Peyer's patch (tissue), 4 donors: ENCODE results near the gene FHOD3. TPM values are rescaled to one million over a fixed set of nuclear protein-coding genes. Genes with fewer than 3 reads are reported as not detected.

Experiments
- DNase-seq, 3 donors: peaks; one replicate each; pipeline ENCODE4 v3.0.0-alpha.2; 2017 to 2019
- H3K27ac ChIP-seq, 4 donors: fragments of 200-600 bp; sonication (generic); one replicate each; pipeline ENCODE4 v1.5.1; 2016 to 2019
- H3K27me3 ChIP-seq, 2 donors: fragments of 200-600 bp; sonication (generic); one replicate each; pipeline ENCODE4 v1.5.1; 2019
- H3K36me3 ChIP-seq, 3 donors: fragments of 200-600 bp; sonication (generic); one replicate each; pipeline ENCODE4 v1.5.1; 2016 to 2019
- H3K4me1 ChIP-seq, 4 donors: fragments of 200-600 bp; sonication (generic); one replicate each; pipeline ENCODE4 v1.5.1; 2016 to 2019
- H3K4me3 ChIP-seq, 4 donors: fragments of 200-600 bp; sonication (generic); 1 replicate in 3 of 4; 2 replicates in 1 of 4; pipeline ENCODE4 v1.5.1; 2016 to 2019; ENCODE audit warnings: mild to moderate bottlenecking in 1 of 4
- H3K9me3 ChIP-seq, 4 donors: fragments of 200-600 bp; sonication (generic); one replicate each; pipeline ENCODE4 v1.5.1; 2016 to 2019; ENCODE audit warnings: mild to moderate bottlenecking in 1 of 4
- CTCF ChIP-seq, 6 experiments: fragments of 450-650 bp in 4 of 6; fragments of 200-600 bp in 2 of 6; sonication (generic) in 1 of 6; IDR thresholded peaks; one replicate each; pipeline ENCODE4 v1.5.1; 2017 to 2019; ENCODE audit warnings: antibody characterized with exemption in 6 of 6, mild to moderate bottlenecking in 3 of 6, moderate library complexity in 1 of 6
- POLR2A ChIP-seq, 2 donors: fragments of 450-650 bp; IDR thresholded peaks; one replicate each; pipeline ENCODE4 v1.5.1; 2017; ENCODE audit warnings: antibody characterized with exemption in 2 of 2, mild to moderate bottlenecking in 2 of 2, moderate library complexity in 2 of 2
- total RNA-seq, 4 donors: library from RNA; depleted of rRNA; stranded (reverse); fragments of >200 nt; gene quantifications; one replicate each; pipeline ENCODE4 v1.1.0, GENCODE V29; 2016

FHOD3 gene
- total RNA-seq, 4 donors from 2014 or later, result 0.53 to 10.7 (median 4.6) TPM

GRCh38 chr18:36724169-36724568 lies 426.7 kb downstream of the FHOD3 start:
- H3K9me3 ChIP-seq, result no peaks in the 10 kb centered on the region
- H3K4me1 ChIP-seq, result no peaks in the 10 kb centered on the region
- H3K27ac ChIP-seq, result no peak overlapping the region
- H3K36me3 ChIP-seq, result no peaks in the 10 kb centered on the region
- no peak for TF ChIP-seq POLR2A (IDR thresholded peaks at IDR 0.05)
- no peak for TF ChIP-seq CTCF (IDR thresholded peaks at IDR 0.05)
- H3K4me3 ChIP-seq, result peak overlapping the region in 1 of 4 donors; percentile 17
- DNase-seq, result no peak
- H3K27me3 ChIP-seq, result no peaks in the 10 kb centered on the region

- no peaks in the 10 kb centered on the region for H3K36me3 ChIP-seq
- DNase-seq, result no peak
- TF ChIP-seq POLR2A (IDR thresholded peaks at IDR 0.05), result no peak
- no peak for TF ChIP-seq CTCF (IDR thresholded peaks at IDR 0.05)
- no peaks in the 10 kb centered on the region for H3K27me3 ChIP-seq
- no peaks in the 10 kb centered on the region for H3K4me1 ChIP-seq
- H3K27ac ChIP-seq, result no peak overlapping the region
- H3K9me3 ChIP-seq, result no peaks in the 10 kb centered on the region
- peak overlapping the region in 1 of 4 donors; percentile 17 for H3K4me3 ChIP-seq
These were observed 427.1 kb downstream of the FHOD3 start for GRCh38 chr18:36724591-36725001.

GRCh38 chr18:36728345-36728744 lies 430.8 kb downstream of the FHOD3 start:
- Histone ChIP-seq H3K9me3 (no peaks in the 10 kb centered on the region), H3K36me3 (no peaks in the 10 kb centered on the region), H3K4me3 (no peak overlapping the region), H3K27me3 (no peaks in the 10 kb centered on the region), H3K4me1 (no peaks in the 10 kb centered on the region), H3K27ac (no peak overlapping the region)
- TF ChIP-seq CTCF (IDR thresholded peaks at IDR 0.05), result no peak
- DNase-seq, result no peak

- DNase-seq, result no peak
- H3K27ac ChIP-seq, result no peak overlapping the region
- no peaks in the 10 kb centered on the region for H3K36me3 ChIP-seq
- no peaks in the 10 kb centered on the region for H3K9me3 ChIP-seq
- no peaks in the 10 kb centered on the region for H3K4me1 ChIP-seq
- no peak overlapping the region for H3K4me3 ChIP-seq
- no peaks in the 10 kb centered on the region for H3K27me3 ChIP-seq
- TF ChIP-seq CTCF (IDR thresholded peaks at IDR 0.05) (no peak), POLR2A (IDR thresholded peaks at IDR 0.05) (no peak)
These were observed 431.7 kb downstream of the FHOD3 start for GRCh38 chr18:36729197-36729596.

GRCh38 chr18:36732264-36732663 lies 434.8 kb downstream of the FHOD3 start:
- H3K27ac ChIP-seq, result no peak overlapping the region
- no peak overlapping the region for H3K4me3 ChIP-seq
- H3K36me3 ChIP-seq, result no peaks in the 10 kb centered on the region
- H3K27me3 ChIP-seq, result no peaks in the 10 kb centered on the region
- no peak for DNase-seq
- H3K4me1 ChIP-seq, result no peaks in the 10 kb centered on the region
- no peaks in the 10 kb centered on the region for H3K9me3 ChIP-seq
- TF ChIP-seq CTCF (IDR thresholded peaks at IDR 0.05), result no peak
- TF ChIP-seq POLR2A (IDR thresholded peaks at IDR 0.05), result no peak

- Histone ChIP-seq H3K27ac (no peak overlapping the region), H3K4me3 (no peak overlapping the region), H3K27me3 (no peaks in the 10 kb centered on the region), H3K4me1 (no peaks in the 10 kb centered on the region), H3K36me3 (no peaks in the 10 kb centered on the region), H3K9me3 (no peaks in the 10 kb centered on the region)
- no peak for DNase-seq
- TF ChIP-seq POLR2A (IDR thresholded peaks at IDR 0.05) (no peak), CTCF (IDR thresholded peaks at IDR 0.05) (no peak)
These were observed 435.6 kb downstream of the FHOD3 start for GRCh38 chr18:36733150-36733549.
